ENCODE data around the gene HLA-DRA.

- TF ChIP-seq CTCF (IDR thresholded peaks at IDR 0.05; ENCODE audit: low read depth, low read length) (no peak), EZH2phosphoT487 (IDR thresholded peaks at IDR 0.05; ENCODE audit: low read depth) (no peak)
These were observed 48.2 kb upstream of the HLA-DRA start for GRCh38 chr6:32391505-32391904.

Measured in OCI-LY3 (cell line).